Hematopoietic multipotent progenitor cell treated with erythropoietin and hydrocortisone succinate and interleukin-3 and kit ligand, for 17 days (in vitro differentiated cells): ENCODE measurements around the gene MAST1.
A peak's percentile ranks its signal among the peaks of the same experiment; 100 is the strongest.
"Not testable (repeated sequence)": the region's sequence is repeated elsewhere in the genome, so short reads cannot be mapped to it uniquely, and the experiment has no call there.

Experiments used
- DNase-seq: peaks from one replicate; pipeline ENCODE4 v3.0.0-alpha.2; 2015; ENCODE audit warnings: low spot score

Gene MAST1

GRCh38 chr19:12838182-12838885 is at the start of gene MAST1:
Gene MAST1, plus strand, starts transcription at chr19:12838515. Its CDS starts 58 bp downstream, at chr19:12838573.
- peak; percentile 65 for DNase-seq

DNA sequence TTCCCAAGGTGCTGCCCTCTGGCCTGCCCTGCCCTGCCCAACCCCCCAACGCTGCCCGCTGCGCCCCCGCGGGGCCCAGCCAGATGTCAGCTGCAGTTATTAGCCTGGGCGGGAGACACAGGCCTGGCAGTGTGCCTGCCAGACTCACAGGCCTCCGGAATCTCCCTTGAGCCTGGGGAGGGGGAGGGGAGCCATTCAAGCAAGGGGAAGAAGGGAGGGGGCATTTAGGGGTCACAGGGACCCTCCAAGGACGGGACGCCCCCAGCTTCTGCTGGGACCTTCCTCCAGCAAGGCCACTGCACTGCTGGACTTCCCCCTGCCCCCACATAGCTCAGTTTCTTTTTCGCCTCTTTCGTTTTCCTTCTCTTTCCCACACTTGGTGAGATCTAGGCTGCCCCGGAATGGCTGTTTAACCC is 49.6 kb upstream of the MAST1 start:
- DNase-seq: peak; percentile 83

DNA sequence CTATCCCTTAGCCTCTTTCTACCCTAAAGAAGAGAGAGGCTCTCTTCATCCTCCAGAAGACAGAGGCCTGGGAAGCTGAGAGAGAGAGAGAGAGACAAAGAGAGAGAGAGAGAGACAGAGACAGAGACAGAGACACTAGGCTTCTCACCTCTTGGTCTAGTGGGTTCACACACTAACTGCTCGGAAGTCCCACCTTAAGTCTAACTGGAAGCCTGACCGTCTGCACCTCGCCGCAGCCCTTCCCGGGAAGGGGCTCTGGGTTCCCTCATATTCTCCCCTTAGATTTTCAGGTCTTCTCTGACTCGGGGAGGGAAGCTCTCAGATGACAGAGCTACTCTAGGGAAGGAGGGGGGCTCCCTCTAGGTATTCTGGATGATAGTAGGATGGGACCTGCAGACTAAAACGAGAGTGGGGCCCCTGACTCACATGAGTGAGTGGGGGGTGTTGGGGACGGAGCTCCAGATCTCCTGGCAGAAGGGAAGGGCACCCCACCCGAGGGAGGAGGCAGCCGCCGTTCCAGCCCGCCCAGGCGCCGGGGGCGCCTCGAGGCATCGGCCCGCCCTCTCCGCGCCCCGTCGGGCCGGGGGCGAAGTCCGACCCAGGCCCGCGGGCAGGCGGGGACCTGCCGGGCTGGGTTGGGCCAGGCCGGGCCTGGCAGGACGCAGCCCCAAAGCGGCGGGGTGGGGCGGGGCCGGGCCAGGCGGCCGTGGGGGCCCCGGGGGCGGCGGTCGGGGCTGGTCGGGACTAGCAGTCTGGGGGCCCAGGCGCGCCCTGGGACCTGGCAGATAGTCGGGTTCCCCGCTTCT is 49.0 kb upstream of the MAST1 start:
- peak; percentile 68 for DNase-seq

GRCh38 chr19:12789904-12790619 is 48.3 kb upstream of the MAST1 start:
- peak; percentile 97 for DNase-seq

DNA sequence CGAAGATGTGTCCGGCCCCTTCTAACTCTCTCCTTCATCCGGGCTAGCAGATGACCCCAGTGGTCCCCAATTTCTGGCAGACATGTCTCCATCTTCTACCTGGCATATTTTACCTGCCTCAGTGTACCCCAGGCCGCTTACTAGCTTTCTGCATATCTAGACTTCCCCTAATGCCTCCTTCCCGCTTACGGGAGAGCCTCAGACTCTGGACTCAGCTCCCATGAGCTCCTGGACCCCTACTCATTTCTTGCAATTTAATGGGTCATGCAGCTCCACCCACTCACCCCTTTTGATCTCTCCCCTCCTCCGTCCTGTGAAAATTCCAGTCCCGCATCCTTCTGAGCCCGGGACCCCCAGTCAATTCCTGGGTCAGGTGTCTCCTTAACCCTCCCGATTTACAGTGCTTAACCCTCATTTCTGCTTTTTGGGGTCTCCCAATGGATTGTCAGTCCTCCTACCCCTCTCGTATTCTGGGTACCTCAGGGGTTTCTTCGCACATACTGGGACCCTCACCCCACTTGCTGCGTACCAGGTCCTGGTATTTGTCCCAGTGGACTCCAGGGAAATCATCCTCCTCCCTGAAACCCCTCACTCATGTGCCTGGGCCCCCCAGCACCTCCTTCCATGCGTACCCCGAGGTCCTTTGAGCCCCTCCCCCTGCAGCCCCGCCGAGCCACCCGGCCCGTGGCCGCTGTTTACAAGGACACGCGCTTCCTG is 47.5 kb upstream of the MAST1 start:
- peak; percentile 68 for DNase-seq

DNA sequence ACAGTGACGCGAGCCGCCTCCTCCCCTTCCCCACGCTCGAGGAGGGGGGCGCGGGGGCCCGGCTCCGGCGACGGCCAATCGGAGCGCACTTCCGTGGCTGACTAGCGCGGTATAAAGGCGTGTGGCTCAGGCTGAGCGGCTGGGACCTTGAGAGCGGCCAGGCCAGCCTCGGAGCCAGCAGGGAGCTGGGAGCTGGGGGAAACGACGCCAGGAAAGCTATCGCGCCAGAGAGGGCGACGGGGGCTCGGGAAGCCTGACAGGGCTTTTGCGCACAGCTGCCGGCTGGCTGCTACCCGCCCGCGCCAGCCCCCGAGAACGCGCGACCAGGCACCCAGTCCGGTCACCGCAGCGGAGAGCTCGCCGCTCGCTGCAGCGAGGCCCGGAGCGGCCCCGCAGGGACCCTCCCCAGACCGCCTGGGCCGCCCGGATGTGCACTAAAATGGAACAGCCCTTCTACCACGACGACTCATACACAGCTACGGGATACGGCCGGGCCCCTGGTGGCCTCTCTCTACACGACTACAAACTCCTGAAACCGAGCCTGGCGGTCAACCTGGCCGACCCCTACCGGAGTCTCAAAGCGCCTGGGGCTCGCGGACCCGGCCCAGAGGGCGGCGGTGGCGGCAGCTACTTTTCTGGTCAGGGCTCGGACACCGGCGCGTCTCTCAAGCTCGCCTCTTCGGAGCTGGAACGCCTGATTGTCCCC is 46.8 kb upstream of the MAST1 start, which contains the start of gene JUNB:
JUNB (plus strand) TSS at position 142 of the 706 bp plus-strand sequence; CDS start at position 428, 286 bp downstream.
- peak; percentile 96 for DNase-seq

GRCh38 chr19:12792051-12792852 is 46.1 kb upstream of the MAST1 start:
- peak; percentile 80 for DNase-seq

DNA sequence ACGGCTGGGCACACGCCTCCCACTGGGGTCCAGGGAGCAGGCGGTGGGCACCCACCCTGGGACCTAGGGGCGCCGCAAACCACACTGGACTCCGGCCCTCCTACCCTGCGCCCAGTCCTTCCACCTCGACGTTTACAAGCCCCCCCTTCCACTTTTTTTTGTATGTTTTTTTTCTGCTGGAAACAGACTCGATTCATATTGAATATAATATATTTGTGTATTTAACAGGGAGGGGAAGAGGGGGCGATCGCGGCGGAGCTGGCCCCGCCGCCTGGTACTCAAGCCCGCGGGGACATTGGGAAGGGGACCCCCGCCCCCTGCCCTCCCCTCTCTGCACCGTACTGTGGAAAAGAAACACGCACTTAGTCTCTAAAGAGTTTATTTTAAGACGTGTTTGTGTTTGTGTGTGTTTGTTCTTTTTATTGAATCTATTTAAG is 45.4 kb upstream of the MAST1 start:
- DNase-seq: no peak

DNA sequence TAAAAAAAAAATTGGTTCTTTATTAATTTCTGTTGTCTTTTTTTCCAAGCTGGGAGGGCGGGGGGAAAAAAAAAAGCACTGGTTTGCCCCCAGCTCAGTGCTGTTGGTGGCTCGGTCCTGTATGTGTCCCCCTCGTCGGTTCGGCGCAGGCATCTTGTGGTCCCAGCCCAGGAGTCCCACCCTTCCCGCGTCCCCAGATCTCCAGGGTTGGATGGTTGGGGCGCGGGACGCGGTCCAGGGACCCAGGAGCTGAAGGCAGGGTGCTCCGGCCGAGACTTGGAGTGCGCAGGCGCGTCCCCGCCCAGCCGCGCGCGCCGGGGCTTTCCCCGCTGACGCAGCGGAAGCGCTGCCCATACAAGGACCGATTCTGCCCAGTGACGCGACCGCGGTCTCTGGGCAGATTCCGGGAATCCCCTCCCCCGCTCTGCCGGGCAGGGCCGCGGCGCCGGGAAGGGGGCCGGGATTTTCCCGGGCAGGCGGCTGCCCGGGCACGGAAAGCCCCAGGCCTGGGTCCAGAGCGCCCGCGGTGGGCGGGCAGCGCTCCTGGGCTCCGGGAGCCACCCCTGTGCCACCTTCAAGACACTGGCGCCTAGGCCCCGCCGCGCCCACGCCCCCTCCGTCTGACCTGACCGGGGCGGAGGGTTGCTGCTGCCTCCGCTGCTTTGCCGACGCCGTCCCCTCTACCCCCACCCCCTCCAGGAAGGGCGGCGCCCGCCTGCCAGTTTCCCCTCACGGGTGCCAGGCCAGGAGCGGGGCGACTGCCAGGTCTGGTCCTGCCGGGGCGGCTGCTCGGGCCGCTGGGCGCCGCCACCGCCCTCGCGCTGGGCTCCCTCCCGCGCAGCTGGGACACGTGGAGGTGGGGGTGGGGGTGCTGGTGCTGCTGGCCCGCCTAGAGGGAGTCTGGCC is 44.8 kb upstream of the MAST1 start:
- DNase-seq: peak; percentile 99

GRCh38 chr19:12794196-12794941 is 43.9 kb upstream of the MAST1 start:
- DNase-seq: no peak

GRCh38 chr19:12794971-12795381 is 43.3 kb upstream of the MAST1 start:
- no peak for DNase-seq

DNA sequence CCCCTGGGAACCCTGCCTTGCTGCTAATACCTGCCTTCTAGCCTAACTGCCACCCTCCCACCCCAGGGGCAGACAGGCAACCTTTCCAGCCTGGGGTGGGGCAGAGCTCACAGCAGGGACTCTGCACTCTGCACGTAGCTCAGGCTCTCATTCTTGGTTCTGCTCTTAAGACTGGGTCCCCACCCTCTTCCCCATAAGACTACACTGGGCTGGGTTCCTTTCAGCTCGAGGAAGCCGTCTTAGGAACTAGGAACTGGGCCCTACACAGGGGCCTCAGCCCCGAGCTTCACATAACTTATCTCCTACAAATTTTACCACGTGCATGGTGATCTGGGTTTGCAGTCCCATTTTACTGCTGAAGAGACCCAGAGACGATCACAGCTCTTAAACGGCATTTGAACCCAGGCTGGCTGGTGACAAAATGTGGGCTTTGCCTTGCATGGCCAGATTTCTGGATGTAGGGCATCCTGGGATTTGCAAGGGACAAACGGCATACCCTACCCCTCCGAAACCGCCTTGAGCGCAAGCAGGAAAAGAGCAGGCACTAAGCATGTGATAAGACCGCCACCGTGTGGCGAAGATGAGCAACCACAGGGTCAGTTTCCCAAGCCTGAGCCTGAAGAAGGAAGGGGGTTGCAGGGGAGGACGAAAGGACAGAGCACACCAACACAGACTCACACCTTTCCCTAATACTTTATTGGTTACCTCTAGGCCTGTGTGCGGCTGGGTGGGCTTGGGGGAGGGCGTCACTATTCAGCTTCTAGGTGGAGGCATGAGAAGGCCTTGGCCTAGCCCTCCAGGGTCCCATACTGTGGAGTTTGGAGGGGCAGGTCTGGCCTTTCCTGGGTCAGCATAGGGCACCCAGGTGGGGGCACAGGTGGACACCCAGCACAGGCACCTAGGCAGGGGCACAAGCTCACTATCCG is 41.9 kb upstream of the MAST1 start:
- peak; percentile 90 for DNase-seq

DNA sequence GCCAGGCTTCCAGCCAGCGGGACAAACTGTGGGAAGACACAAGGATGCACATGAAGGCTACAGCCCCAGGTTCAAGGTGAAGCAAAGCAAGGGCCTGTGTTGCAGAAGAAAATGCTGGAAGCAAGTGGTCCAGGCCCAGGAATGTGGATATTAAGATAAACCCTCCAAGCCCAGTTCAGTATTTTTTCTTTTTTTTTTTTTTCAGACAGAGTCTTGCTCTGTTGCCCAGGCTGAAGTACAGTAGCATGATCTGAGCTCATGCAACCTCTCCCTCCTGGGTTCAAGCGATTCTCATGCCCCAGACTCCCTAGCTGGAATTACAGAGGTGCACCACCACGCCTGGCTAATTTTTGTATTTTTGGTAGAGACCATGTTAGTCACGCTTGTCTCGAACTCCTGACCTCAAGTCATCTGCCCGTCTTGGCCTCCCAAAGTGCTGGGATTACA is 41.2 kb upstream of the MAST1 start:
- DNase-seq: peak; percentile 15

- DNase-seq: not testable (repeated sequence)
These were observed 40.7 kb upstream of the MAST1 start for GRCh38 chr19:12797607-12798006.

DNA sequence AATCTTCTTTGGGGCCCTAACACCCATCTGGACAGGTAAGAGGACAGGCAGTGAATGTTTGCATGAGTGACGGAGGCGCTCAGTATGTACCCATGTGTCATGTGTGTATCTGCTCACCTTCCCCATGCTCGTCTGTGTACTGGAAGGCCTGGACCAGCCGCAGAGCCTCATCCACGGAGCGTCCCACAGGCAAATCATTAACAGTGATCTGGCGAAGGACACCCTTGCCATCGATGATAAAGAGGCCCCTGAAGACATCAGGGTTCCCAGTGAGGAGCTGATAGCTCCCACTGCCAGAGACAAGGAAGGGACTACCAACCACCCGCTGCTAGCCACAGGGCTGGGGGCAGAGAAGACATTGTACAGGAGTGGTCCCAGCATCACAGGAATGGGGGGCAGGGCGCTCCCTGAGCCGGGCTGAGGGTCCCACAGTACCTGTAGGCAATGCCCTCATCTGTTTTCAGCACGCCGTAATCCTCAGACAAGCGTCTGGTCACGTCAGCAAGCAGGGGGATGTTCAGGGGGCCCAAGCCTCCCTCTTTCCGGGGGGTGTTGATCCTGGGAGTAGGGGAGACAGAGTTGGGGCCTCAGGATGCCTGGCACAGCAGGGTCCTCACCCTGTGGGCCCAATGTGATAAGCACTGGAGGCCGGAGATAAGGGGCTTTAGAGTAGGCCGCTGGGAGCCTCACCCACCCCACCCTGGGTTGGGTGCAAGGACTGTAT is 38.4 kb upstream of the MAST1 start:
- DNase-seq: peak; percentile 37

DNA sequence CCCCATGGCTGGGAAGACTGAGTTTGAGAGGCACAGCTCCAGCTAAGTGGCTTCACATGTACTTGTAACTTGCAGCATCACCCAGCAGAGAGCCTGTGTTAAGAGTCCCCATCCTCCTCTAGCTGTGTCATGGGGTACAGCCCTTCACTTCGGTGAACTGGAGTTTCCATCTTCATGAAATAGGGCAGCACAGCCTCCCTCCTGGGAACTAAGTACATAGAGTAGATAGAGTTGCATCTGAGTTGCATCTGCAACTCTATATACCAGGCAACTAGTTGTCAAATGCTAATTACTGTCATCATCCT is 37.9 kb upstream of the MAST1 start:
- peak; percentile 80 for DNase-seq
